Fibroblast of lung (primary cell): ENCODE measurements around the gene NCAN.
A peak's percentile ranks its signal among the peaks of the same experiment; 100 is the strongest.

Experiments
- CTCF ChIP-seq, 2 donors: IDR thresholded peaks in 1 of 2; conservative IDR thresholded peaks in 1 of 2; 1 replicate in 1 of 2; 2 replicates in 1 of 2; pipeline ENCODE4 v1.5.1; 2011 to 2012; ENCODE audit warnings: low read length in 2 of 2, control low read depth in 1 of 2, inconsistent platforms in 1 of 2, low read depth in 1 of 2, mild to moderate bottlenecking in 1 of 2
- EZH2 ChIP-seq: IDR thresholded peaks from 2 replicates; pipeline ENCODE4 v1.5.1; 2012; ENCODE audit warnings: low read length, control low read depth, mild to moderate bottlenecking; ENCODE audit errors: missing control alignments

GRCh38 chr19:19212916-19213315 lies 1.2 kb downstream of the NCAN start:
- TF ChIP-seq CTCF (conservative IDR thresholded peaks at IDR 0.05 in 1 of 2, IDR thresholded peaks at IDR 0.05 in 1 of 2; ENCODE audit: low read depth in 1 of 2, low read length in 2 of 2): no peak
- peak; percentile 32 for TF ChIP-seq EZH2
